Karpas-422 (cell line): ENCODE measurements around the gene CDC45. TPM values are rescaled to one million over a fixed set of nuclear protein-coding genes. Genes with fewer than 3 reads are reported as not detected.
"Not testable (repeated sequence)": the region's sequence is repeated elsewhere in the genome, so short reads cannot be mapped to it uniquely, and the experiment has no call there.

Source experiments
- DNase-seq: peaks from one replicate; pipeline ENCODE4 v3.0.0-alpha.2; 2015
- H2AFZ ChIP-seq: fragments of 200-600 bp; sonication (generic); 2 replicates; pipeline ENCODE4 v1.6.1; 2014; ENCODE audit warnings: antibody characterized with exemption, low read length, mixed read lengths
- H3K27ac ChIP-seq: fragments of 200-600 bp; sonication (generic); 2 replicates; pipeline ENCODE4 v1.5.1; 2014; ENCODE audit warnings: mild to moderate bottlenecking, low read length, moderate library complexity
- H3K27me3 ChIP-seq: fragments of 200-600 bp; sonication (generic); 2 replicates; pipeline ENCODE4 v1.6.1; 2014; ENCODE audit warnings: low read length, mixed read lengths
- H3K36me3 ChIP-seq: fragments of 200-600 bp; sonication (generic); 2 replicates; pipeline ENCODE4 v1.6.1; 2014; ENCODE audit warnings: low read length, mixed read lengths; ENCODE audit not compliant: insufficient read depth
- H3K4me1 ChIP-seq: fragments of 200-600 bp; sonication (generic); 2 replicates; pipeline ENCODE4 v1.6.1; 2014; ENCODE audit warnings: mild to moderate bottlenecking, low read length, mixed read lengths
- H3K4me2 ChIP-seq: fragments of 200-600 bp; sonication (generic); 2 replicates; pipeline ENCODE4 v1.6.1; 2014; ENCODE audit warnings: low read length, low read depth, mild to moderate bottlenecking; ENCODE audit not compliant: poor library complexity, severe bottlenecking
- H3K4me3 ChIP-seq: fragments of 200-600 bp; sonication (generic); 2 replicates; pipeline ENCODE4 v1.5.1; 2014; ENCODE audit warnings: mild to moderate bottlenecking, antibody characterized with exemption, low read length, mixed read lengths
- H3K79me2 ChIP-seq: fragments of 200-600 bp; sonication (generic); 2 replicates; pipeline ENCODE4 v1.6.1; 2014; ENCODE audit warnings: mild to moderate bottlenecking, low read length, mixed read lengths
- H3K9ac ChIP-seq: fragments of 200-600 bp; sonication (generic); 2 replicates; pipeline ENCODE4 v1.6.0; 2014; ENCODE audit warnings: low read length
- H3K9me2 ChIP-seq: fragments of 200-600 bp; sonication (generic), shearing (Covaris generic); replicated peaks from 2 replicates; pipeline ENCODE4 v1.6.0; 2014; ENCODE audit warnings: mild to moderate bottlenecking, low read length, moderate library complexity; ENCODE audit not compliant: insufficient read depth
- H3K9me3 ChIP-seq: fragments of 300-700, 200-600 bp; sonication (generic); 2 replicates; pipeline ENCODE4 v1.6.1; 2014; ENCODE audit warnings: low read length, mixed read lengths
- H4K20me1 ChIP-seq: fragments of 200-600 bp; sonication (generic); 2 replicates; pipeline ENCODE4 v1.6.1; 2014; ENCODE audit warnings: mild to moderate bottlenecking, antibody characterized with exemption, low read length, low read depth; ENCODE audit not compliant: insufficient read depth
- total RNA-seq: library from RNA; depleted of rRNA; stranded (reverse); fragments of >200 nt; shearing (Covaris generic); gene quantifications from 2 replicates; pipeline ENCODE4 v1.2.3, GENCODE V29; 2014; ENCODE audit warnings: low replicate concordance

The CDC45 gene
- total RNA-seq, 1 experiment from 2014 or later: 28.1 TPM

DNA sequence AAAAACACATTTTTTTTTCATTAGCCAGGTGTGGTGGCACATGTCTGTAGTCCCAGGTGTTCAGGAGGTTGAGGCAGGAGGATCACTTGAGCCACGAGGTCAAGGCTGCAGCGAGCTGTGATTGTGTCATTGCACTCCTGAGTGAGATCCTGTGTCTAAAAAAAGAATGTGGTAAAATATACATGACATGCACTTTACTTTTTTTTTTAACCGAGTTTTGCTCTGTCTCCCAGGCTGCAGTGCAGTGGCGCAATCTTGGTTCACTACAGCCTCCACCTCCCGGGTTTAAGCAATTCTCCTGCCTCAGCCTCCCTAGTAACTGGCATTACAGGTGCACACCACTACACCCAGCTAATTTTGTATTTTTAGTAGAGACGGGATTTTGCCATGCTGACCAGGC lies 67.0 kb downstream of the CDC45 start:
- no peak overlapping the region for H3K9ac ChIP-seq
- H3K79me2 ChIP-seq: no peaks in the 10 kb centered on the region
- no peak overlapping the region for H3K4me2 ChIP-seq
- no peaks in the 10 kb centered on the region for H3K4me1 ChIP-seq
- H2AFZ ChIP-seq: no peak overlapping the region
- no peak overlapping the region for H3K27ac ChIP-seq
- H3K9me2 ChIP-seq: no peaks in the 10 kb centered on the region
- no peak for DNase-seq
- H3K9me3 ChIP-seq: no peaks in the 10 kb centered on the region
- H4K20me1 ChIP-seq: no peaks in the 10 kb centered on the region
- no peaks in the 10 kb centered on the region for H3K27me3 ChIP-seq
- no peaks in the 10 kb centered on the region for H3K36me3 ChIP-seq
- H3K4me3 ChIP-seq: no peak overlapping the region

DNA sequence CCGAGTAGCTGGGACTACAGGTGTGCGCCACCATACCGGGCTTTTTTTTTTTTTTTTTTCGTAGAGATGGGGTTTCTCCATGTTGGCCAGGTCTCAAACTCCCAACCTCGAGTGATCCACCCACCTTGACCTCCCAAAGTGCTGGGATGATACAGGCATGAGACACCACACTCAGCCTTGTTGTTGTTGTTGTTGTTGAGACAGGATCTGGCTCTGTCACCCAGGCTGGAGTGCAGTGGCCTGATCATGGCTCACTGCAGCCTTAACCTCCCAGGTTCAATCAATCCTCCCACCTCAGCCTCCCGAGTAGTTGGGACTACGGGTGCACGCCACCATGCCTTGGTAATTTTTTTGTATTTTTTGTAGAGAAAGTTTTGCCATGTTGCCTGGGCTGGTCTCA lies 67.9 kb downstream of the CDC45 start:
- Histone ChIP-seq H3K9me3 (no peaks in the 10 kb centered on the region), H2AFZ (no peak overlapping the region), H3K9me2 (no peaks in the 10 kb centered on the region), H3K4me1 (no peaks in the 10 kb centered on the region), H4K20me1 (no peaks in the 10 kb centered on the region), H3K4me3 (no peak overlapping the region), H3K27me3 (no peaks in the 10 kb centered on the region), H3K4me2 (no peak overlapping the region), H3K36me3 (no peaks in the 10 kb centered on the region), H3K27ac (no peak overlapping the region), H3K9ac (no peak overlapping the region), H3K79me2 (no peaks in the 10 kb centered on the region)
- DNase-seq: no peak

DNA sequence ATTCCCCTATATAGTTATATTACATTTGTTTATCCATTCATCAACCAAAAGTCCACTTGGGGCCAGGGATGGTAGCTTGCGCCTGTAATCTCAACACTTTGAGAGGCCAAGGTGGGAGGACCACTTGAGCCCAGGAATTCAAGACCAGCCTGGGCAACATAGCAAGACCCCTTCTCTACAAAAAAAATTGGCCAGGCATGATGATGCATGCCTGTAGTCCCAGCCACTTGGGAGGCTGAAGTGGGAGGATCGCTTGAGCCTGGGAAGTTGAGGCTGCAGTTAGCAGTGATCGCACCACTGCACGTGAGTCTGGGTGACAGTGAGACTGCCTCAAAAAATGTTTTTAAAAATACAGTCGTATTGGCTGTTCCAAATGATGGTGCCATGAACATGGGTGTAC lies 68.7 kb downstream of the CDC45 start:
- DNase-seq, H4K20me1 ChIP-seq, H3K27me3 ChIP-seq, H3K9me3 ChIP-seq, H2AFZ ChIP-seq, H3K4me3 ChIP-seq, H3K9me2 ChIP-seq, H3K27ac ChIP-seq, H3K4me2 ChIP-seq, H3K79me2 ChIP-seq, H3K9ac ChIP-seq, H3K4me1 ChIP-seq, H3K36me3 ChIP-seq: not testable (repeated sequence)

DNA sequence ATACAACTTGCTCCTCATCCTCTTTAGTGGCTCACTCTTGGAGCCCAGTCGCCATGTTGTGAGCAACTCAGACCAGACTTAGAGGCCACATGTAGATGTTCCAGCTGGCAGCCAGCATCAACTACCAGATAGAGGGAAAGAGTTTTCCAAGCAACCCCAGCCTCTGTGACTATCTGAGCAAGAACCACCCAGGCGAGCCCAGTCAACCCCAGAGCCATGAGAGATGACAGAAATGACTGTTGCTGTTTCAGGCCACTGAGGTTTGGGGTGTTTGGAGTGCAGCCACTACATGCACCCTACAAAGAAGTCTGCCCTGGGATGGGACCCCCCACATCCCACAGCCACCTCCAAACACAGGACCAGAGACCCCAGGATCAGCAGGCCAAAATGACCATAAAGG lies 69.2 kb downstream of the CDC45 start:
- H3K4me3 ChIP-seq: no peak overlapping the region
- no peak overlapping the region for H3K27ac ChIP-seq
- no peaks in the 10 kb centered on the region for H4K20me1 ChIP-seq
- no peaks in the 10 kb centered on the region for H3K36me3 ChIP-seq
- no peak overlapping the region for H3K4me2 ChIP-seq
- H3K4me1 ChIP-seq: no peaks in the 10 kb centered on the region
- H2AFZ ChIP-seq: no peak overlapping the region
- H3K27me3 ChIP-seq: no peaks in the 10 kb centered on the region
- no peak for DNase-seq
- H3K9ac ChIP-seq: no peak overlapping the region
- H3K79me2 ChIP-seq: no peaks in the 10 kb centered on the region
- H3K9me3 ChIP-seq: peaks cover 5% of the 10 kb centered on the region; the same call in 1 of the 2 replicates
- H3K9me2 ChIP-seq: no peaks in the 10 kb centered on the region

DNA sequence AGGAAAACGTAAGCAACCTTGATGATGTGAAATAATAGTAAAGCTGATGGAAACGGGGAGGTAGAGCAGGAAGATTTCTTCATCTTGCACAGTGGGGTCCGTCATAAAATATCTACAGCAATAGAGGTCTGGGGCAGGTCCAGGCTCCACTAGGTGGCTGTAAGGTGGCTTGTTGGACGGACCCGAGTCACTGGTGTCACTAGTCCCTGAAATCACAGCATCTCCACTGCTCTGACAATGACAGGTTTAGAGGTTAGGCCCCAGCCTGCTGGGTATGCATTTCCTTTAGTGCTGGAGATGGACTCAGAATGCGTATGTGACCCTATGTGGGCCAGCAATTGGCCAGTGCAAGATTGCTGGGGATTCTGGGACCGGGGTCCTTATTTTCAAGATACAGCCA lies 69.7 kb downstream of the CDC45 start:
- Histone ChIP-seq H4K20me1 (no peaks in the 10 kb centered on the region), H3K9ac (no peak overlapping the region), H3K4me3 (no peak overlapping the region), H3K9me3 (peaks cover 5% of the 10 kb centered on the region; the same call in 1 of the 2 replicates), H3K4me1 (no peaks in the 10 kb centered on the region), H2AFZ (no peak overlapping the region), H3K9me2 (no peaks in the 10 kb centered on the region), H3K79me2 (no peaks in the 10 kb centered on the region), H3K4me2 (no peak overlapping the region), H3K27me3 (no peaks in the 10 kb centered on the region), H3K27ac (no peak overlapping the region), H3K36me3 (no peaks in the 10 kb centered on the region)
- DNase-seq: no peak

DNA sequence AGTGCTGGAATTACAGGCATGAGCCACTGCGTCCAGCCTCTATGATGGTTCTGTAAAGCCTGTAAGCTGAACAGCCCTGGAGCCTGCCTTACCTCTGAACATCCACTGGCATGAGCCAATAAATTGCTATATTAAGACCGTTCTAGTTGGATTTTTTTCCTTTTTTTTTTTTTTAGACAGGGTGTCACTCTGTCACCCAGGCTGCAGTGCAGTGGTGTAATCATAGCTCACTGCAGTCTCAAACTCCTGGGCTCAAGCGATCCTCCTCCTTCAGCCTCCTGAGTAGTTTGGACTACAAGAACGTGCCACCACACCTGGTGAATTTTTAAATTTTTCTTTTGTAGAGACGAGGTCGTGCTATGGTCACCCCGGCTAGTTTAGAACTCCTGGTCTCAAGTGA lies 70.7 kb downstream of the CDC45 start:
- Histone ChIP-seq H4K20me1 (no peaks in the 10 kb centered on the region), H3K36me3 (no peaks in the 10 kb centered on the region), H3K9ac (no peak overlapping the region), H3K4me1 (no peaks in the 10 kb centered on the region), H3K79me2 (no peaks in the 10 kb centered on the region), H3K9me2 (no peaks in the 10 kb centered on the region), H3K4me3 (no peak overlapping the region), H3K9me3 (peaks cover 5% of the 10 kb centered on the region; the same call in 1 of the 2 replicates), H3K27me3 (no peaks in the 10 kb centered on the region), H3K27ac (no peak overlapping the region), H3K4me2 (no peak overlapping the region), H2AFZ (no peak overlapping the region)
- no peak for DNase-seq

DNA sequence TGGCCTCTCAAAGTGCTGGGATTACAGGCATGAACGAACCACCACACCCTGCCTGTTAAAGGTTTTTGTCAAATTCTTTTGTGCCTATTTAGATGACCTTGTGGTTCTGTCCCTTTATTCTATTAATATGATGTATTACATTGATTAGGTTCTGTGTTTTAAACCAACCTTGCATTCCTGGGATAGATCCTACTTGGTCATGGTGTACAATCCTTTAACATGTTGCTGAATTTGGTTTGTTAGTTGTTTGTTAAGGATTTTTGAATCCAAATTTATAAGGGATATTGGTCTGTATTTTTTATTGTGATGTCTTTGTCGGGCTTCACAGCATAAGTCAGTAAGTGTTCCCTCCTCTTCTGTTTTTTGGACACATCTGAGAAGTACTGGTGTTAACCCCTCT lies 73.5 kb downstream of the CDC45 start:
- no peaks in the 10 kb centered on the region for H3K36me3 ChIP-seq
- no peaks in the 10 kb centered on the region for H3K9me2 ChIP-seq
- no peak overlapping the region for H3K4me3 ChIP-seq
- no peak overlapping the region for H3K27ac ChIP-seq
- peaks cover 5% of the 10 kb centered on the region; the same call in 1 of the 2 replicates for H3K9me3 ChIP-seq
- H3K79me2 ChIP-seq: no peaks in the 10 kb centered on the region
- no peak overlapping the region for H3K4me2 ChIP-seq
- DNase-seq: no peak
- H3K27me3 ChIP-seq: no peaks in the 10 kb centered on the region
- H4K20me1 ChIP-seq: no peaks in the 10 kb centered on the region
- H3K9ac ChIP-seq: no peak overlapping the region
- no peak overlapping the region for H2AFZ ChIP-seq
- no peaks in the 10 kb centered on the region for H3K4me1 ChIP-seq

DNA sequence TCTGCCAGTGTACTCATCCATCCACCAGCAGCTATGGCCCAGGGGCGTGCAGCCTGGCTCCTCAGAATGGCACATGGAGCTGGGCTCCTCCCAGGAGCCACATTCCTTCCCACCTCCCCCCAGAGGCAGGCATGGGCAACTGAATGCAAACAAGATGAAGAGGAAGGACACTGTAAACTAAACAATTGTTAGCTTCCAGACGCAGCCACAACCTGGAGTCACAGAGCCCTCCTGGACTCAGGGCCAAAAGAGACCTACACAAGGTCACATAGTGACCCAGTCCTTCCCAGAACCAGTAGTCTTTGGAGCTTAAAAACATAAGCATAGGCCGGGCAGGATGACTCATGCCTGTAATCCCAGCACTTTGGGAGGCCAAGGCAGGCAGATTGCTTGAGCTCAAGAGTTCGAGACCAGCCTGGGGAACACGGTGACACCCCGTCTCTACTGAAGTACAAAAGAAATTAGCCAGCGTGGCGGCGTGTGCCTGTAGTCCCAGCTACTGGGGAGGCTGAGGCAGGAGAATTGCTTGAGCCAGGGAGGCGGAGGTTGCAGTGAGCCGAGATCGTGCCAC lies 75.2 kb downstream of the CDC45 start:
- Histone ChIP-seq H3K27me3 (no peaks in the 10 kb centered on the region), H3K36me3 (no peaks in the 10 kb centered on the region), H3K9me3 (peaks cover 5% of the 10 kb centered on the region; the same call in 1 of the 2 replicates), H3K9me2 (no peaks in the 10 kb centered on the region), H3K79me2 (no peaks in the 10 kb centered on the region), H3K27ac (no peak overlapping the region), H2AFZ (no peak overlapping the region), H3K4me1 (no peaks in the 10 kb centered on the region), H3K9ac (no peak overlapping the region), H3K4me3 (no peak overlapping the region), H3K4me2 (no peak overlapping the region), H4K20me1 (no peaks in the 10 kb centered on the region)
- no peak for DNase-seq

DNA sequence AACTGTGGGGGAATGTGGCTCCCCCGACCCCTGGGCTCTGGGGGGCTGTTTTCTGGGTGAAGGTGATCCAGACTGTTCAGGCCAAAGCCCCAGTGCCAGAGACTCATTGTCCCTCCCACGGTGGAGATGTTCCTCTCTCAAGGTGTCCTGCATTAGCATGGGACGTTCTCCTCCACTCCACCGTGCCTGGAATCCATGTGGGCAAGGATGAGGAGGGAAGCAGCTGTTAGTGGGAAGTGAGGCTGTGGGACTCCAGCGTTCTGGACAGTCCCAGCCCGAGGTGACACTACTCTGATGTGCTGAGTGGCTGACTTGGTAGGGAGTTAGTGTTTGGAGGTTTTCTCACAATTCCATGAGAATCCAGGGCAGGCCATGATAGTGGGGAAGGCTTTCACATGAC lies 75.9 kb downstream of the CDC45 start:
- DNase-seq: no peak
- no peak overlapping the region for H3K4me3 ChIP-seq
- H3K36me3 ChIP-seq: no peaks in the 10 kb centered on the region
- H3K79me2 ChIP-seq: no peaks in the 10 kb centered on the region
- no peaks in the 10 kb centered on the region for H3K9me2 ChIP-seq
- no peak overlapping the region for H2AFZ ChIP-seq
- peaks cover 5% of the 10 kb centered on the region; the same call in 1 of the 2 replicates for H3K9me3 ChIP-seq
- no peaks in the 10 kb centered on the region for H3K4me1 ChIP-seq
- no peaks in the 10 kb centered on the region for H4K20me1 ChIP-seq
- H3K27ac ChIP-seq: no peak overlapping the region
- no peak overlapping the region for H3K4me2 ChIP-seq
- no peaks in the 10 kb centered on the region for H3K27me3 ChIP-seq
- no peak overlapping the region for H3K9ac ChIP-seq
